ENCODE measurements around the gene DACH2. TPM values are rescaled to one million over a fixed set of nuclear protein-coding genes. Genes with fewer than 3 reads are reported as not detected.
"Not testable (repeated sequence)": the region's sequence is repeated elsewhere in the genome, so short reads cannot be mapped to it uniquely, and the experiment has no call there.

Gene DACH2
- total RNA-seq, result 0.72 TPM

DNA sequence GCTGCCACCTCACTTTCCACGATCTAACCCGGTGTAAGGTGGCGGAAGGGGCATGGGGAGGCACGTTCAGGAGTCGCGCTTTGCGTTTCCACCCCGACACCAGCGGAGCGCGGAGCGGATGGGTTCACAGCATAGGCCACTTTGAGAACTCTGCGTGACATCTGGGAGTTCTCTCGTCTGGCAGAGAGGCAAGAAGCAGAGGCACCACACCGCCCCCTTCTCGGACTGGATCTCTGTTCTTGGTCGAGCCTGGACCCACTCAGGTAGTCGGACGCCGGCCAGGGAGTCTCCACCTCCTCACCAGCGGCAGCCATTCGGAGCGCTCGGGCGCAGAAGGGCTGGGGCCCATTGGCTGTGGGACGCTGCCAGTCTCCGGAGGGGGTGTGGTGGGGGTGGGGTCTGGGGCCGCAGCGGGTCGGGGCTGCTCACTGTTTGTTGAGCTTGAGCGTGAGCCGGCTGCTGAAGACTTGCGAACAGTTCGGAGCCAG, at the start of gene DACH2:
Gene DACH2 (plus strand): TSS at position 428 of the 488 bp plus-strand sequence.
- DNase-seq, result peak; percentile 84

DNA sequence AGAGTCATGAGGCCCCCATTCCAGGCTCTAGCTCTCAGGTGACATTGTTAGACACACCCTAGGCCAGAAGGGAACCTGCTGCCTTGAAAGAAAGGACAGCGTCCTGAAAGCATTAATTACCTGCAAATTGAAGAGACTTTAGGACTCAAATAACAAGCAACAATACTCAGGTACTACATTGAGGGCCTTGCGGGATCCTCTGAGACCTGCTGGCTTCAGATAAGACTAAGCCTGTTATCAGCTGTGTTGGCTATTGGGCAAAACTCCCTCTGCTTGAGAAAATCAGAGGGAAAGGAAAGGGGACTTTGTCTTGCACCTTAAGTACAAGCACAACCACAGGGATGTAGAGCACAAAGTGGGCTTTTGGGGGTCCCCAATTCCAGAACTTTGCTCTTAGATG, 45.9 kb upstream of the DACH2 start:
- DNase-seq, result no peak

- no peak for DNase-seq
Measured at GRCh38 chrX:86103061-86103460, 45.2 kb upstream of the DACH2 start.

GRCh38 chrX:86104526-86104925, 43.7 kb upstream of the DACH2 start:
- no peak for DNase-seq

DNA sequence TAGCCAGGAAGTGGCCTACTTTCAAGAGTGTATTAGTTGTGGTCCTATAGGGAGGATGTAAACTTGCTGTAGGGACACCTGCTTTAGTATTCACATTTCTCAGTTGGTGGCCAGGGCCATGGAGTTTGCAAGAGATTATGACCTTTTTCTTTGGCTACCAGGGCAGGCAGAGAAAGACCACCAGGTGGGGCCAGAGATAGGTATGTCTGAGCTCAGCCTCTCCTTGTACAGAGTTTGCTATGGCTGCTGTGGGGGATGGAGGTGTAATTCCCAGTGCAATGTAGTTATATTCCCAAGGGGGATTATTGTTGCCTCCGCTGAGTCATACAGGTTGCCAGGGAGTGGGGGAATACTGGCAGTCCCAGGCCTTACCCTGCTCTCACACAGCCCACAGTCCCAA, 26.3 kb upstream of the DACH2 start:
- DNase-seq, result no peak

GRCh38 chrX:86133761-86134160, 14.5 kb upstream of the DACH2 start:
- DNase-seq, result peak; percentile 11

- DNase-seq, result no peak
Measured at GRCh38 chrX:86137071-86137470, 11.2 kb upstream of the DACH2 start.

- no peak for DNase-seq
Measured at GRCh38 chrX:86141786-86142185, 6.5 kb upstream of the DACH2 start.

DNA sequence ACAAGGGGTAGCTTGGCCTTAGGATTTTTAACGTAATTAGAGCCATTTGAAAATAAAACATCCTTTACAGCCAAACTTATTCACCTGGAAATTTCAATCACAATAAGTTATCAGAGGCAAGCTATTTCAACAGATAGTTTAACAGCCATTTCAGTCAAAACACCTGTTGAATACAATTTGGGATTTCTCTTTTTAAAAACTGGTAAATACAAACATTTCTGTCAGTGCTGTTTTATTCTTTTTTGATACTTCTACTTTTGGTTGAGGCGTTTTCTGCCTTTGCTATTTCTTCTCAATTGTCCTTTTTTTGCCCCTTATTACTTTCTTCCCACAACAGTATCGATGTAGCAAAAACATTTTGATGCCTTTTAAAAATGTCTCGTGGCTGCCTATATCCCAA, 2.1 kb upstream of the DACH2 start:
- DNase-seq, result no peak

GRCh38 chrX:86148594-86148993, 343 bp downstream of the DACH2 start:
- no peak for DNase-seq

DNA sequence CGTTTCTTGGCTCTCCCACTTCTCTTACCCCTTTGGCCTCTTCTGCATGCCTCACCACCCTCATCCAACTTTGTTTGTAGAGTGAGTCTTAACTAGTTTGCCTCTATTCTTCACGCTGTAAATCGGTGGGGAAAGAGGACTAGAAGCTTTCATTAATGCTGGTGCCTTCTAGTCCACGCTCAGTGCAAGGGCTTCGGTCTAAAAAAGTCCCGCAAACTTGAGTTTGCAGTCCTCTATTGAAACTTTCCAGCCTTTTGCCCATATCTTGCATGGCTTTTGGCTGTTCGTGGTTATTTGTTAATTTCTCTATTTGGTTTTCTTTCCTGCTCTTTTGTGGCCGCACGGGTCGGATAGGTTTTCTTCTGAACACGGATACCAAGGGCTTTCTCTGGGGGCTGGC, 868 bp downstream of the DACH2 start:
- DNase-seq, result peak; percentile 1

GRCh38 chrX:86154553-86154952, 6.3 kb downstream of the DACH2 start:
- no peak for DNase-seq

- peak; percentile 1 for DNase-seq
Measured at GRCh38 chrX:86171366-86171765, 23.1 kb downstream of the DACH2 start.

DNA sequence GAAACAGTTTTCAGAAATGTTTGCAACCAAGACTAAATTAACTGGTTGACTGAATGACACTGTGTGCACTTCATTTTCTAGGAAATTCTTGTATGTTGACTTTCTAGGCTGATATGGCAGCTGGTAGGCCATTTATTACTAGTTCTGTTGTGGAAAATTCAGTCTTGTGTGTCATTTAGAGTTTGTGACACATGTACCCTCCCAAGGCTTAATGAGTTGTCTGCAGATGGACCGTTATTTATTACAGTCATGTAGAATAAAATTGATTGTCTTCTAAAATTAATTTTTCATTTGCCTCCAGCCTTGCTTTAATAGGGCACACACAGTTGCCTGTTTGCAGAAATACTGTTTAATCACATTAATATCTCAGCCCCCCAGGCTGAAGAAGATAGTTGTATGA, 30.7 kb downstream of the DACH2 start:
- no peak for DNase-seq

GRCh38 chrX:86181325-86181724, 33.1 kb downstream of the DACH2 start:
- DNase-seq, result not testable (repeated sequence)

DNA sequence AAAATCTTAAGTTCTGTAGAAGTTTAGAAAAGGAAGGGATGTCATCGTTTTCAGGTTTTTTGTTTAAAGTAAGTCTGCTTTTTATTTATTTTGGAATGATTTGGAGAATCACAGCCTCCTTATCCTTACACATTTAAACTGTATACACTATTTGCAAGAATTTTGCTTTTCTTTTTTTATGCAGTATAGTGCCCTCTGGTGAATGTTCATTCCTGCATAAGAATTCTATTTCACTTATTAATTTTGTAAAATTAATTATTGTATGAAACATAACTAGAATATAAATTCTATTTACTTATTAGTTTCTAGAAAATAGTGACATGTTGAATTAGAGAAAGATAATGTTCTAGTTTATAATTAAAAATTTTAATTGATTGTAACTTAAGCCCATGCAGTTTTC, 44.6 kb downstream of the DACH2 start:
- DNase-seq, result no peak

DNA sequence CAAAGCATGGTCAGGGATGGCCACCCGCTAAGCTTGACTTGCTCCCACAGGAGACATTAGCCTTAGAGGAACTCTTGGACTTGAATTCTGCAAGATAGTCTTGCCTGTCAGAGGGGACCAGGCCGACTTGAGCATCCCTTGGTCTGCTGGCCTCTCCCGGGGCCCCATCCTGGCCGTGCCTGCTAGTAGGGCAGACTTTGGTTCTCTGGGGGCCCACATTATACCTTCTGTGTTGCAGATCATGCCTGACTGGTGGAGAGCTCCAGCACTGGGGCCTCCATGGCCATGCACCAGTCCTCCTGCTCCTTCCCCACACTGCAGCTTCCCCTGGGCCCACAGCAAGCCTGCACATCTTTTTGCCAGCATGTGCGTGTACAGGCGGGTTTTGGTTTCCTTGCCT, 46.5 kb downstream of the DACH2 start:
- DNase-seq, result no peak

DNA sequence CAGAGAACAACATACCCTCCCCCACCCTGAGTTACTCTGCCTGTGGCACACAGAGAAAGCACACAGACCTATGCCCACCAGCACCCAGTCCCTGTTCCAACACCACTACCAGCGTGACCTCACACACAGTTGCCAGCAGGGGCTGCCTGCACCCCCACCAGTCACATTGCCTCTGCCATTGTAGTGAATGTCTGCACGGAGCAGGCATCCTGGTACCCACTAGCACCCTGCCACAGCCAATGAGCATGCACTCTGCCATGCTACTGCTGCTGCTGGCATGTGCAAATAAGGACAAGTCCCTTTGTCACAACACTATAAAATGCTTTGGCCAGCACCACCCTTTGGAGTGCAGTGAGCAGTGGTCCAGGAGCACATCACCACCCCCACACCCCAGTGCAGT, 47.1 kb downstream of the DACH2 start:
- no peak for DNase-seq

DNA sequence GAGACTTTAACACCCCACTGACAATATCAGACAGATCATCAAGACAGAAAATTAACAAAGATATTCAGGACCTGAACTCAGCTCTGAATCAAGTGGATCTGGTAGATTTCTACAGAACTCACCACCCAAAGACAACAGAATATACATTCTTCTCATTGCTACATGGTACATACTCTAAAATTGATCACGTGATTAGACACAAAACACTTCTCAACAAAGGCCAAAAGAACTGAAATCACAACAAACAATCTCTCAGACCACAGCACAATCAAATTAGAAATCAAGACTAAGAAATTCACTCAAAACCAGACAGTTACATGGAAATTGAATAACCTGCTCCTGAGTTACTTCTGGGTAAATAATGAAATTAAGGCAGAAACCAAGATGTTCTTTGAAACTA, 49.6 kb downstream of the DACH2 start:
- no peak for DNase-seq

GRCh38 chrX:86210772-86211171, 62.5 kb downstream of the DACH2 start:
- no peak for DNase-seq

- DNase-seq, result no peak
Measured at GRCh38 chrX:86215260-86215659, 67.0 kb downstream of the DACH2 start.

DNA sequence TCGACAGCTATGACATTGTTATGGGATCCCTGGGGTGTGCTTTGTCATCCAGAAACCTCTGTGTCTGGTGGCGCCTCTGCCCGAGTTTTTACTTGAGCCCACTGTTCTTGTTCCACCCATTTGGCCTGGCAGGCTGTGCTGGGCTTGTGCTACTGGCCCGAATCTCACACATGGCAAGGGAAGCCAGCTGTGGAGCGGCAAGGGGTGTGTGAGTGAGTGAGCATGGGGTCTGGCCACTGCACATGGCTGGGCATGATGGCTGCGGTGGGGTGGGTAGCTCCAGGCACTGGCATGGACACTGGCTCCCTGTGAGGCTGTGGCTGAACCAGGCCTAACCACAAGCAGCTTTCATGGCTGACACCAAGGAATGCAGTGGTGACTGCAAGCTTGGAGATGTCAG, 89.2 kb downstream of the DACH2 start:
- DNase-seq, result no peak

GRCh38 chrX:86241547-86241946, 93.3 kb downstream of the DACH2 start:
- DNase-seq, result no peak

- no peak for DNase-seq
Measured at GRCh38 chrX:86263526-86263925, 115.3 kb downstream of the DACH2 start.

GRCh38 chrX:86295293-86295692, 147.0 kb downstream of the DACH2 start:
- DNase-seq, result no peak
